ENCODE results near the gene NPAS2. TPM values are rescaled to one million over a fixed set of nuclear protein-coding genes. Genes with fewer than 3 reads are reported as not detected.

NPAS2 gene
- polyA plus RNA-seq (2013, experiment 1 of 2; ENCODE audit: insufficient read length) = 30.2 TPM
- 23.8 TPM for polyA plus RNA-seq (2013, experiment 2 of 2; ENCODE audit: insufficient read length)

- peak; percentile 71 for DNase-seq
These were observed at the start of gene NPAS2 for GRCh38 chr2:100819370-100820272. NPAS2 (plus strand) TSS chr2:100820139; CDS start chr2:100904755, 84,616 bp downstream.

GRCh38 chr2:100771125-100771524, 48.8 kb upstream of the NPAS2 start:
- no peak for DNase-seq

- DNase-seq = no peak
These were observed 46.4 kb upstream of the NPAS2 start for GRCh38 chr2:100773538-100773937.

- no peak for DNase-seq
These were observed 43.5 kb upstream of the NPAS2 start for GRCh38 chr2:100776445-100776844.

GRCh38 chr2:100778637-100779450, 41.1 kb upstream of the NPAS2 start:
- DNase-seq = no peak

GRCh38 chr2:100779908-100780202, 40.1 kb upstream of the NPAS2 start:
- DNase-seq = no peak

GRCh38 chr2:100780203-100781008, 39.5 kb upstream of the NPAS2 start:
- no peak for DNase-seq

- no peak for DNase-seq
These were observed 39.0 kb upstream of the NPAS2 start for GRCh38 chr2:100781009-100781325.

GRCh38 chr2:100781523-100782379, 38.2 kb upstream of the NPAS2 start:
- DNase-seq = no peak

GRCh38 chr2:100782380-100782878, 37.5 kb upstream of the NPAS2 start:
- no peak for DNase-seq

- DNase-seq = peak; percentile 24
These were observed 36.0 kb upstream of the NPAS2 start for GRCh38 chr2:100783987-100784386.

- no peak for DNase-seq
These were observed 35.3 kb upstream of the NPAS2 start for GRCh38 chr2:100784681-100785080.

- no peak for DNase-seq
These were observed 34.2 kb upstream of the NPAS2 start for GRCh38 chr2:100785626-100786296.

- peak; percentile 94 for DNase-seq
These were observed 33.7 kb upstream of the NPAS2 start for GRCh38 chr2:100786297-100786658.

- DNase-seq = no peak
These were observed 33.0 kb upstream of the NPAS2 start for GRCh38 chr2:100786985-100787384.

GRCh38 chr2:100789361-100789760, 30.6 kb upstream of the NPAS2 start:
- no peak for DNase-seq

- no peak for DNase-seq
These were observed 28.5 kb upstream of the NPAS2 start for GRCh38 chr2:100791294-100791935.

GRCh38 chr2:100791936-100792308, 28.0 kb upstream of the NPAS2 start:
- no peak for DNase-seq

- DNase-seq = no peak
These were observed 26.7 kb upstream of the NPAS2 start for GRCh38 chr2:100793220-100793619.

- no peak for DNase-seq
These were observed 26.0 kb upstream of the NPAS2 start for GRCh38 chr2:100793982-100794381.

All from fibroblast of skin of back (primary cell).